ELF-1 (cell line): ENCODE results near the gene ATP7B.
"Not testable (repeated sequence)": the region's sequence is repeated elsewhere in the genome, so short reads cannot be mapped to it uniquely, and the experiment has no call there.

Experiments used
- DNase-seq: peaks from one replicate; pipeline ENCODE4 v3.0.0-alpha.2; 2016; ENCODE audit warnings: low read depth, low spot score

The ATP7B gene

DNA sequence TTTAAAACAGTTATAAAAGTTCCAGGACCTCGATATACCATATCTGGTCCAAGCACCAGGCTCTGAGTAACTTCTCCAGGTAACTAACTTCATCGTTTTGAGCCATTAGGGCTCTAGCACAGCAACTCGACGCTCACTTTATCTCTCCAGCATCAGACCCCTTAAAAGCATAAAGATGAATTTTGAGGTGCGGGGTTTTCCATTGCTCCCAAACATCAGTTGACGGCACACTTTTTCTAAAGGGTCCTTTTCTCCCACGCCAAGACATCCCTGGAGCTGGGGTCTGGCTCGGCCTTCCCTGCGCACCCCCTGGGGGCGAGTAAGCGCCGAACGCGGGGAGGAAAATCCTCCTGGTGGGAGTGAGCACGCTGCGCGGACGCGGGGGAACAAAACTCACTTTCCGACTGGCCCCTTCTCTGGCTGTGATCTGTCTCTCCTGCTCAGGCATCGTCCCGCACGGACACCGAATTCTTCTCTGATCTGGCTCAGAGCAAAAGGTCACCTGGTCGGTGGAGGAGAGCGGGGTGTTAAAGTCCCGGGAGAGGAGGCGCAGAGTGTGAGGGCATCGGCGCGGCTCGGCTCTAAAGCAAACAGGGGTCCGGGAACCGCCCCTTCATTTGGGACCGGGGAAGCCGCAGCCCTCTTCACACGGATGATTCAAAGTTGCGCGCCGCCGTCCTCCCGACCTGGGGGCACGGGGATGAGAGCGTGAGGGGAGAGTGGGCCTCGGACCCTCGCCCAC lies at the start of gene ATP7B:
Gene ATP7B, minus strand, starts transcription at position 561 of the 742 bp plus-strand sequence. Its CDS starts 113 bp downstream, at position 448.
- peak; percentile 74 for DNase-seq

DNA sequence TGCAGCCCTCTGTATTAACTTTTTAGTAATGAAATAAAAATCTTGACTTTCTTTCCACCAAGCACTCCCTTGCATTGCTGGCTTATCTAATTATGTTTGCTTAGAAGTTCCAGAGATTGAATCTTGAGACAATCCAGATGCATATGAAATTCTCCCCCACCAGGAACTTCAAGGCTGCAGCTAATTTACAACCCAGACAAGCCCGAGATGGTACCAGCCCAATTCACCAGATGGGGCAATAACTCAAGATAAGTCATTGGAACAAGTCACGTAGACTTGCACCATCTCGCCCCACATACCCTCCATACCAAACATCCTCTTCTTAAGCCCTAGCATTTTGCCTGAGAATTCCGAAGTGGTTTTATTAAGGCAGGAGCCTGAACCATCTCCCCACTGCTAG lies 42.2 kb upstream of the ATP7B start:
- peak; percentile 59 for DNase-seq

DNA sequence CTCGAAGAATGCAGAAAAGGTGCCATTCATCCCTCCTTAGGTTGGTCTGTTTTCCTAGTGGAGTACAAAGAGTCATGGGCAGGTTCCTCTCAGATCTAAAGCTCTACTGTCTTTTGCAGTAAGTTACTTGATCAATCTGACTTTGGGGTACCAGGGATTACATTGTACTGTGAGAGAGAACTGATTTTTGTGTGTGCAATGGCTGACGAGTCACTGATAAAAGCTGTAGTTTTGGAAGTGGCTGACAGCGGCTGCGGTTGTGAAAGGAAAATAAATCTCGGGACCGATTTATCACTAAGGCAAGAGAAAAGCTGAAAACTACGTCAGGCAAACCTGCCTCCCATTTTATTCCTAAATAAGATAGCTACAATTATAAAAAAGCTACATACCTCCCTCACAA lies 40.1 kb upstream of the ATP7B start:
- no peak for DNase-seq

DNA sequence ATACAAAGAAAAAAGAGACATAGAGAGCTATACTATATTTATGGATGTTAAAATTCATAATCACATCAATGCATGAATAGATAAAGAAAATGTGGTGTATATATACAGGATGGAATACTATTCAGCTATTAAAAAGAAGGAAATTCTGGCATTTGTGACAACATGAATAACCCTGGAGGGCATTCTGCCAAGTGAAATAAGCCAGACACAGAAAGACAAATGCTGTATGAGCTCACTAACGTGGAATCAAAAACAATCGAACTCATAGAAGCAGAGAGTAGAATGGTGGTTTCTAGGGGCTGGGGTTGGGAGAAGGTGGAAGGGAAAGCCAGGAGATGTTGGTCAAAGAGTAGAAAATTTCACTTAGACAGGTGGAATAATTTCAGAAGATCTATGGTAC lies 37.3 kb upstream of the ATP7B start:
- no peak for DNase-seq

DNA sequence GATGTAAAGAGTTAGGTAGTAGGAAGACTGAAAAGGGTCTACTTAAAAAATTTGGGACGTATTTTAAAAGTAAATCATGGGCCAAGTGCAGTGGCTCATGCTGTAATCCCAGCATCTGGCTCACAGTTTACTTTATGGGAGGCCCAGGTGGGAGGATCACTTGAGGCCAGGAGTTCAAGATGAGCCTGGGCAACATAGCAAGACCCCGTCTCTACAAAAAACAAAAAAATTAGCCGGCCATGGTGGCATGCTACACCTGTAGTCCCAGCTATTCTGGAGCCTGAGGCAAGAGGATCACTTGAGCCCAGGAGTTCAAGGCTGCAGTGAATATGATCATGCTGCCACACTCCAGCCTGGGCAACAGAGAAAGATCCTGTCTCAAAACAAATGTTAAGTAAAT lies 36.2 kb upstream of the ATP7B start:
- DNase-seq = no peak

DNA sequence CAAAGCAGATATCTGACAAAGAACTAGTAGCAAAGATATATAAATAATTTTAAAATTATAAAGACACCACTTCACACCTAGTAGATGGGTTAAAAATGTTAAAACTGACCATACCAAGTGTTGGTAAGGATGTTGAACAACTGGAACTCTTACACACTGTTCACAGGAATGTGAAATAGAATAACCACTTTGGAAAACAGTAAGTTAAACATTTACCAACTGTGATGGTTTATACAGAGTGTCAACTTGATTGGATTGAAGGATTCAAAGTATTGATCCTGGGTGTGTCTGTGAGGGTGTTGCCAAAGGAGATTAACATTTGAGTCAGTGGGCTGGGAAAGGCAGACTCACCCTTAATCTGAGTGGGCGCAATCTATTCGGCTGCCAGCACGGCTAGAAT lies 32.4 kb upstream of the ATP7B start:
- no peak for DNase-seq

DNA sequence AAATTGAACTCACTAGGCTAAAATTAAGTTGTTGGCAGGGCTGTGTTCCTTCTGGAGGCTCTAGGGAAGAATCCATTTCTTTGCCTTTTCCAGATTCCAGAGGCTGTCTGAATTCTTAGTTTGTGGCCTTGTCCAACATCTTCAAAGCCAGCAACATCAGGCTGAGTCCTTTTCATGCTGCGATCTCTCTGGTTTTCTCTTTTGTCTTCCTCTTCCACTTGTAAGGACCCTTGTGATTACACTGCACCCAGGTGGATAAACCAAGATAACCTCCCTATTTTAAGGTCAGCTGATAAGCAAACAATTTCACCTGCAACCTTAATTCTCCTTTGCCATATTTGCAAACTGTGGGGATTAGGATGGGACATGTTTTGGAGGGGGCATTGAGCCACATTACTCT lies 24.8 kb upstream of the ATP7B start:
- no peak for DNase-seq

DNA sequence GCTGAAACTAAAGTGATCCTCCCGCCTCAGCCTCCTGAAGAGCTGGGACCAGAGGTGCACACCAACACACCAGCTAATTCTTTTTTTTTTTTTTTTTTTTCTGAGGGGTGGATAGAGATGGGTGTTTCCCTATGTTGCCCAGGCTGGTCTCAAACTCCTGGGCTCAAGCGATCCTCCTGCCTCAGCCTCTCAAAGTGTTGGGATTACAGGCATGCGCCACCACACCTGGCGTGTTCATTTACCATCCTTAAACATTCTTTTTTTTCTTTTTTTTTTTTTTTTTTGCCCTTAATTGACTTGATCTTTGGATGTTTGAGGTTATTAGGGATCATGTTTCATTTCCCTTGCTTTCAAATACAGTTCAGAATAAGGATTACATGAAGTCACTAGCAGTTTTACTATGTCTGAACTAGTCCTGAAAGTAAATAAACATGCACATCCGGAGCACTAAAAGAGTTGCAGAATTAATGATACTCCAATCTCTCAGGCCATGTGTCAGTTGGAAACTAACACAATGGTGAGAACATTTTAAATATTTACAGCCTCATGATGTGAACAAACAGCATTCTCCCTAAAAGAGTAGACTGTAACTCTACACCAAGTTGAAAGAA lies 23.5 kb upstream of the ATP7B start:
- DNase-seq = no peak

DNA sequence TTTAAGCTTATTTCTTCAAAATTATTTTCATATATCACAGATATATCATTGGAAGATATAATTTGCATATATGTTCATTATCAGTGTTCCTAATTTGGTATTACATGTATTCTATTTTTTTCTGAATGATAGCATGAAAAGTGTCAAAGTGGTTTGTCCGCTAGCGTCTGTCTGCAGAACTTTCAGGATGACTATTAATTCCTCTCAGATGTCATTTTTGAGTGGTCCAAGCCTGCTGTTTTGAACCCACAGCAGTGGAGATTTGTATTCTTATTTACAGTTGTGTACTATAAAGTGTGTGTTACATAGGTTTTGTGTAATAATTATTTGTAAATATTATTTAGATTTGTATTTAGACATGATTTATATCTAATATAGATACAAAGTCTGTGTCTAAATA lies 21.8 kb upstream of the ATP7B start:
- no peak for DNase-seq

DNA sequence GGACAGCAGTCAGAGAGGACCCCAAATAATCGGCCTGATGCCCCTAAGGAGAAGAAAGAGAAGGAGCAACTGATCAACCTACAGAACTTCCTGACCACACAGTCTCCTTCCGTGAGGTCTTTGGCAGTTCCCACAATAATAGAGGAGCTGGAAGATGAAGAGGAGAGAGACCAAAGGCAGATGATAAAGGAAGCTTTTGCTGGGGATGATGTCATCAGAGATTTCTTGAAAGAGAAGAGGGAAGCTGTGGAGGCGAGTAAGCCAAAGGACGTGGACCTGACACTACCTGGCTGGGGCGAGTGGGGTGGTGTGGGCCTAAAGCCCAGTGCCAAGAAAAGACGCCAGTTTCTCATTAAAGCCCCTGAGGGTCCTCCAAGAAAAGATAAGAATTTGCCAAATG lies 19.2 kb upstream of the ATP7B start:
- DNase-seq = not testable (repeated sequence)

DNA sequence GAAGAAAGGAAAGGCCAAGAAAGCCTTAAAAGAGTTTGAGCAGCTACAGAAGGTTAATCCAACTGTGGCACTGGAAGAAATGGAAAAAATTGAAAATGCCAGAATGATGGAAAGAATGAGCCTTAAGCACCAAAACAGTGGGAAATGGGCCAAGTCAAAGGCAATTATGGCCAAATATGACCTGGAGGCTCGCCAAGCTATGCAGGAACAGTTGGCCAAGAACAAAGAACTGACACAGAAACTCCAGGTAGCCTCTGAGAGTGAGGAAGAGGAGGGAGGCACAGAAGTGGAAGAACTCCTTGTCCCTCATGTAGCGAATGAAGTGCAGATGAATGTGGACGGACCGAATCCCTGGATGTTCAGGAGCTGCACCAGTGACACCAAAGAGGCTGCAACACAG lies 18.3 kb upstream of the ATP7B start:
- no peak for DNase-seq

DNA sequence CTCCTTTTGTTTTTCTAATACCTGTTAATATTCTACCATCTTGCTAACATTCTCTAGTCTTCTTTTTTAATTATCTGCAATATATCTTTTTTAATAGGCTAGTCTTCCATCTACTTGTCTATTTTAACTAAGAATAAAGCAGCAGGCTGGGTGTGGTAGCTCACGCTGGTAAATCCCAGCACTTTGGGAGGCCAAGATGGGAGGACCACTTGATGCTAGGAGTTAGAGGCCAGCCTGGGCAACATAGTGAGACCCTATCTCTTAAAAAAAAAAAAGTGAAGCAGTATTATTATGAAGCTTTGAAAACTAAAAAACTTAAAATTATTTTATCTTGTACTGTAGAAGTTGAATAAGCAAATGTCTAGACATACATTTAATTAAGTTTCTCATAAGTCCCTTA lies 16.6 kb upstream of the ATP7B start:
- no peak for DNase-seq

DNA sequence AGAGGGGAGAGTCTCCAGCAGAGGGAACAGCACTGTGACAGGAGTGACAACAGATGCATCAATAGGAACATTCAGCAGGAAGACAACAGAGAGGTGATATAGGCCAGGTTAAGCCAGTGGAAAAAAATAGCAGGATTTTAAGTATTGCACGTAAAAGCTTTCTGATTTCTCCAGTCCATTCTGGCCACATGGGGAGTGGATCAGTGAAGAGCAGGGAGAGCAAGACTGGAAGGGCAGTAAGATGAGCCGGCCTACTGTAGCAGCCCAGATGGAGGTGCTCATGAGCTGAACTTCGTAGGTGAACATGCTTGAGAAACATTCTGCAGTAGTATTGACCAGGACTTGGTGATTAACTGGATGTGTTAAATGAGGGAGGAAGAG lies 15.0 kb upstream of the ATP7B start:
- DNase-seq = peak; percentile 44

DNA sequence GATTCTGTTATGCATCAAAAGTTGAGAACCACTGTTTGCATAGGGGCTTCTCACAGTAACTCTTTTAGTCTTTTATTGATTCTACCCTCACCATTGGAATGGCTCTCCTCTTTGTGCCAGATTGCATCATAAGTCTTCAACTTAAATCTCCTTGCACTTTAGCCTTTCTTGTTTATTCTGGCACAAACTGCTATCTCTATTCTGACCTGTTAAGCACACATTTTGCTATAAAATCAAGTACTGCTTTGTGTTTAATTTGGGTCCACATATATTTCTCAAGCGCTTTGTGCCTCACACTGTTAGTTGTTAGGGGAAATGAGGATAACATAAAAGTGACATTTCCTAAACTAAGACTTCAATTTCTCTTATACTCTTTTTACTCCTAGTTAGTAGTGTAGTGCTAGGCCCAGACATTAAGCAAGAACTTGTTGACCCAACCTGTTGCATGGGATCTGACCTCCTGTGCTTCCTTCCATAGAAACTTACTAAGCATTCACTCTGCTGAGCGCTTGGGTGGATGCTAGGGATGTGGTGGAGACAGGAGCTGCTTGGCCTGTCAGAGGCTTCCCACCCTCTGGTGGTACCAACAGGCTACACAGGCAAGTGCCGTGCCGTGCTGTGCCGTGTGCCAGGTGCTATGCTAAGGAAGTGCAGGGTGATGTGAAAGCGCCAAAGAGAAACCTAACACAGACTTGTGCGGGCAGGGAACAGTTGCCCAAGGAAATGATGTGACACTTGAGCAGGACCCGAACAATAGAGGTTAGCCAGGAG lies 14.4 kb upstream of the ATP7B start:
- DNase-seq = peak; percentile 12

DNA sequence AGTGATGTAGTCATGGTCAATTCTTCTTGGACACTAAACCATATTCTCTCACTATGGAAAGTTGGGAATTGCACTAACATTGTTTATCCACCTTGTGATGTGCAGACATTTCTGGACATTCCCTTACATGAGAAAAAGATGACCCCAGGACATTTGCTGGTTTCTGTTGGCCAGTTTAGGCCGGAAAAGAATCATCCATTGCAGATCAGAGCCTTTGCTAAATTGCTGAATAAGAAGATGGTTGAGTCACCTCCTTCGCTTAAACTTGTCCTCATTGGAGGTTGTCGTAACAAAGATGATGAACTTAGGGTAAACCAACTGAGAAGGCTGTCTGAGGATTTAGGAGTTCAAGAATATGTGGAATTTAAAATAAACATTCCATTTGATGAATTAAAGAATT lies 13.2 kb upstream of the ATP7B start, which contains the start of gene UTP14C:
Gene UTP14C, plus strand, starts transcription at position 211 of the 400 bp plus-strand sequence. CDS start 4,114 bp downstream, outside the sequence.
- DNase-seq = no peak

DNA sequence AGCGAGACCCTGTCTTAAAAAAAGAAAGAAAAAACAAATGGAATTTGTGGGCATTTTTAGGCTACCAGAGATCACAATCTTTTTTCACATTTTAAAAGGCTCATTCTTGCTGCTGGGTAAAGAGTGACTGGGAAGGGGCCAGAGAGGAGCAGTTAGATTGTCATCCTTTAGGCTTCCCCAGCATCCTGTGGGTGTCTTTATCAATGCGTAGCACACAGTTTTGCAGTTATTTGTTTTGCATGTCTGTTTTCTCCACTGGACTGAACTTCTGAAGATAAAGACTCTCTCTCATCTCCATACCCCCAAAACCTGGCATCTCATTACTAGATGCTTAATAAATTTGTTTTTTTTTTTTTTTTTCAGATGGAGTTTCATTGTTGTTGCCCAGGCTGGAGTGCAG lies 11.1 kb upstream of the ATP7B start:
- DNase-seq = no peak

DNA sequence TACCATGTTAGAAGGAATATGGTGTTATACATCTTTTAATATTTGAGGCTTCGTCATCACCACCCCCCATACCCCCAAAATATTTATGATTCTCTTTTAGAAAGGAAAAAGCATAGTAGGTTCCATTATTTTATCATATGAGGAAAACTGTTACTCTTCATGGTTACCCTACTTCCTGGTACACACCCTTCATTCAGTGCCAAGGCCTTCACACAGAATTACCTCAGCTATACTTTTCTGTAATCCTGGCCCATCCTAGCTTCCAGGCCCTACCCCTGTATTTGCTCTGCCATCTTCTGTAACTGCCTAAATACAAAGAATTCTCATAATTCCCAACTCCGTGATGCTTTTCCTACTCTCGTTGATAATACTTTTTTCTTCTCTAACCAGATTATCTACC lies 8.9 kb upstream of the ATP7B start:
- no peak for DNase-seq

DNA sequence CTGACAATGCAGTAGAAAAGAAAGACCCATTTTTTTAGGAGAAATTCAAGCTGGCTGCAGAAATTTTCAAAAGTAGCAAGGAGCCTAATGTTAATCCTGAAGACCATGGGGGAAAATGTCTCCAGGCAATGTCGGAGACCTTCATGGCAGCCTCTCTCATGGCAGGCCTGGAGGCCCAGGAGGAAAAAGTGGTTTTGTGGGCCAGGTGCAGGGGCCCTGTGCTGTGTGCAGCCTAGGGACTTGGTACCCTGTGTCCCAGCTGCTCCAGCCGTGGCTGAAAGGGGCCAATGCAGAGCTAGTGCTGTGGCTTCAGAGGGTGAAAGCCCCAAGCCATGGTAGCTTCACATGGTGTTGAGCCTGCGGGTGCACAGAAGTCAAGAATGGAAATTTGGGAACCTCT lies 5.0 kb upstream of the ATP7B start:
- DNase-seq = no peak

DNA sequence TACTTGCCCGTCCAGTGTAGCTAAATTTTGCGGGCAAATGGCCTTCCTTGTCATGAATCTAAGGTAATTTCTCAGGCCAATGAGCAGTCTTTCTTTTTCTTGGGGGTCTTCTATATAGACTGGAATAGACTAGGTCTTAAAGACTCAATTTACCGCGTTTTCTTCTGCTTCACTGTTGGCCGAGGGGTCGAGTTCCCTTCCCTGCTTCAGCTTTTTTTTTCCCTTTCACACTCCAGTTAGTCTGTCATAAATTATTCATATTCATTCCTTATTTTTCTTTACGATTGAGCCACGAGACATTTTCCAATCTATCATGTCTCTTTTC lies 1.2 kb upstream of the ATP7B start:
- DNase-seq = no peak

DNA sequence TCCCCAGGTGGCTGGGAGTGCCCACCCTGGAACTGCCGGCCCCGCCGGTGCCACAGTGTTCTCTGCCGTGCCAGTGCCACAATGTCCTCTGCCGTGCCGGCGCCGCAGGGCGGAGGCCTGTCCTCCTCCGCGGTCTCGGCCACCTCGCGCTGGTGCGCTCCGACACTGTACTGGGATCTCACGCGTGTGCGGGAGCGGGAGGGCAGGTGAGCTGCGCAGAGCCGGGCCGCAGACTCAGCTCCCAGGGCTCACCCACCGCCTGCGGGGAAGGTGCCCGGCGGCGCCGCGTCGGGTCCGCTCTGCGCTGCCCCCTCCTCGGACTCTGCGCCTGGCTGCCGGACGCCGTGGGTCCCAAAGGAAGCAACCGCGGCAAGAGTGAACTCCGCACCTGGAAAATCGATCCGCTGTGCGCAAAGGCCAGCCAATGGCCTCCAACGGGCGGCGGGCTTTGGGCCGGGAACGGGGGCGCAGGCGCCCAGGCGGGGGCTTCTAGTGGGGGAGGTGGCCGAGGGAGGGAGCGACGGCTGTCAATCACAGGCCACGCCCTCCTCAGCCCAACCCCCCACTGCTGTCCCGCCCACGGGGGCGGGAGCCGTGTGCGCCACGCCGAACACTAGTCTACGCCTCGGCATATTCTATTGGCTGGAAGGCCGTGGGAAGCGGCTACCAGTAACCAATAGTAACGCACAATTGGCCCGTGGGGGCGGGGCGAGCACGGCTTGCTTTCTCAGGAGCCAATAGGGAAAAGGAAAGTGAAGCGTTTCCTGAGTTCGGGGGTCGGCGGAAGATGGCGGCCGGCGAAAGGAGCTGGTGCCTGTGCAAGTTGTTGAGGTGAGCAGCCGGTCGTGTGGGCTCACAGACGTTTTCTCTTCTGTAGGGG lies 622 bp upstream of the ATP7B start, which contains the start of gene ALG11:
Gene ALG11, plus strand, starts transcription at position 767 of the 880 bp plus-strand sequence. Its CDS starts 21 bp downstream, at position 788.
- peak; percentile 100 for DNase-seq

DNA sequence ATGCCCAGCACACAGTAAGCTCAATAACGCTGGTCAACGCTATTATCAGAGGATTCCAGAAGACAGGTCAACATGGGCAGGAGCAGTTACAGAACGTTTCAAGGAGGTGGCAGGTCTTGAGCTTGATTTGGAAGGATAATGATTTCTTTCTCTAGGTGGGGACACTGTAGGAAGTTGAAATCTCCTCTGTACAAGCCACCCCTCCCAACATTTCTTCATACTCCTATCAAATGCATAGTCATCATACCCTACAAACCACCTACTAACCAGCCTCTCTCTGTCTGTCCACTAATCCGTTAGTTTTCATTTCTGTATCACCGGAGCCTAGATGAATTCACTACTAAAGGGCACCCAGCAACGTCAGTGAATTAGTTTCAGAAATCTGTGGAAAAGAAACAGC lies 1.3 kb downstream of the ATP7B start:
- DNase-seq = no peak
